GM19025 (cell line): ENCODE data around the gene UQCC5.
"Not testable (repeated sequence)": the region's sequence is repeated elsewhere in the genome, so short reads cannot be mapped to it uniquely, and the experiment has no call there.

Experiments used
- ATAC-seq: cut with Tn5 transposase; IDR thresholded peaks from one replicate; pipeline ENCODE4 v1.9.1; 2021; ENCODE audit warnings: mild to moderate bottlenecking, low read depth, moderate library complexity; ENCODE audit not compliant: unreplicated experiment

Gene UQCC5

DNA sequence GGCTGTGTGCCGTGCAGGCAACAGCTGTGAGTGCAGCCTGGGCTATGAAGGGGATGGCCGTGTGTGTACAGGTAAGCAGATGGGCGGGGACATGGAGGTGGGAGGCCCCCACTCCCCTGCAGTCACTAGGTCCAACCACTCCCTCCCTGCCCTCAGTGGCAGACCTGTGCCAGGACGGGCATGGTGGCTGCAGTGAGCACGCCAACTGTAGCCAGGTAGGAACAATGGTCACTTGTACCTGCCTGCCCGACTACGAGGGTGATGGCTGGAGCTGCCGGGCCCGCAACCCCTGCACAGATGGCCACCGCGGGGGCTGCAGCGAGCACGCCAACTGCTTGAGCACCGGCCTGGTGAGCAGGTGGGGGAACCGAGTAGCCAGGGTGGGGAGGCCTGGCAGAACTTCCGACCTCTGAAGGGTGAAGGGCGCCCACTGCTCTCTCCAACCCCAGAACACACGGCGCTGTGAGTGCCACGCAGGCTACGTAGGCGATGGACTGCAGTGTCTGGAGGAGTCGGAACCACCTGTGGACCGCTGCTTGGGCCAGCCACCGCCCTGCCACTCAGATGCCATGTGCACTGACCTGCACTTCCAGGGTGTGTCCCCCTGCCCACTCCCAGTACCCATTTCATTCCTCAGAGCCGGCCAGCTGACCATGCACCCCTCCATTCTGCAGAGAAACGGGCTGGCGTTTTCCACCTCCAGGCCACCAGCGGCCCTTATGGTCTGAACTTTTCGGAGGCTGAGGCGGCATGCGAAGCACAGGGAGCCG is 14.3 kb upstream of the UQCC5 start:
- ATAC-seq = no peak

DNA sequence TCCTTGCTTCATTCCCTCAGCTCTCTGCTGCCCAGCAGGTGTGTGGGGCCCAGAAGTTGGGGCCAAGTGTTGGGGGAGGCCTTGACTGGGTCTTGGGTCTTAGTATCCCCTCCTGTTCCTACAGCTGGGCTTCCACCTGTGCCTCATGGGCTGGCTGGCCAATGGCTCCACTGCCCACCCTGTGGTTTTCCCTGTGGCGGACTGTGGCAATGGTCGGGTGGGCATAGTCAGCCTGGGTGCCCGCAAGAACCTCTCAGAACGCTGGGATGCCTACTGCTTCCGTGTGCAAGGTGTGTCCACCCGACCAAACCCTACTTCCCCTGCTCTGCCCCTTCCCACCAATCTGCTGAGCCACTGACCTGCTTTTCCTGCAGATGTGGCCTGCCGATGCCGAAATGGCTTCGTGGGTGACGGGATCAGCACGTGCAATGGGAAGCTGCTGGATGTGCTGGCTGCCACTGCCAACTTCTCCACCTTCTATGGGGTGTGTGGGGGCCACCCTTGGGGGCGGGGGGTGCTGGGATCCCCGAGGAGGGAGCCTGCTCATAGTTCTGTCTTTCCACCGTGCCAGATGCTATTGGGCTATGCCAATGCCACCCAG is 13.7 kb upstream of the UQCC5 start:
- ATAC-seq = no peak

DNA sequence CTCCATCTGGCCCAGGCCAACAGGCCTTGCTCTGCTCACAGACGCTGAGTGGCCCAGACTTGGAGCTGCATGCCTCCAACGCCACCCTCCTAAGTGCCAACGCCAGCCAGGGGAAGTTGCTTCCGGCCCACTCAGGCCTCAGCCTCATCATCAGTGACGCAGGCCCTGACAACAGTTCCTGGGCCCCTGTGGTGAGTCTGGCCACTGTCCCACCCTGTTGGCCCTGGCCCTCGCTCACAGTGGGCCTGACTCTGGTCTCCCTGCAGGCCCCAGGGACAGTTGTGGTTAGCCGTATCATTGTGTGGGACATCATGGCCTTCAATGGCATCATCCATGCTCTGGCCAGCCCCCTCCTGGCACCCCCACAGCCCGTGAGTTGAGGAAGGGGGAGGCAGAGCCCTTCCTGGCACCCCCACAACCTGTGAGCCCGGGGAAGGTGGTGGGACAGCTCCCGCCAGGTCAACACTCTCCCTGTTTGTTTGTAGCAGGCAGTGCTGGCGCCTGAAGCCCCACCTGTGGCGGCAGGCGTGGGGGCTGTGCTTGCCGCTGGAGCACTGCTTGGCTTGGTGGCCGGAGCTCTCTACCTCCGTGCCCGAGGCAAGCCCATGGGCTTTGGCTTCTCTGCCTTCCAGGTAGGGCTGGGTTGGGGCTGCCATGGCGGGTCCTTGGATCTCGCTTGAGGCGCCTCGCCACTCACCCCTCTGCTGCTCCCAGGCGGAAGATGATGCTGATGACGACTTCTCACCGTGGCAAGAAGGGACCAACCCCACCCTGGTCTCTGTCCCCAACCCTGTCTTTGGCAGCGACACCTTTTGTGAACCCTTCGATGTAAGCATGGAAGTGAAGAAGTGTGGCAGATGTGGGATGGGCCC is 12.8 kb upstream of the UQCC5 start:
- ATAC-seq = no peak

DNA sequence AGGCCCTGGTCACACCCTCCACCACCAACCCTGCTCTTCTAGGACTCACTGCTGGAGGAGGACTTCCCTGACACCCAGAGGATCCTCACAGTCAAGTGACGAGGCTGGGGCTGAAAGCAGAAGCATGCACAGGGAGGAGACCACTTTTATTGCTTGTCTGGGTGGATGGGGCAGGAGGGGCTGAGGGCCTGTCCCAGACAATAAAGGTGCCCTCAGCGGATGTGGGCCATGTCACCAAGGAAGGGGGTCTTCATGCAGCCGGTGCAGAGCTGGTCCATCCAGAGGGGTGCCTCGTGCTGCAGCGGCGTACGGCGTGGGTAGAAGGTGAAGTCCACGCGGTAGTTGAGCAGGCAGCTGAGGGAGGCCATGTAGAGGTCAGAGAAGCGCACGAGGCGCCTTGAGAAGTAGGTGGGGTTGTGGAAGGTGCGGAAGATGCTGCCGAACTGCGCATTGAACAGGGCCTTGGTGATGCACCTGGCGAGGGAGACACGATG is 12.1 kb upstream of the UQCC5 start:
- ATAC-seq = no peak

DNA sequence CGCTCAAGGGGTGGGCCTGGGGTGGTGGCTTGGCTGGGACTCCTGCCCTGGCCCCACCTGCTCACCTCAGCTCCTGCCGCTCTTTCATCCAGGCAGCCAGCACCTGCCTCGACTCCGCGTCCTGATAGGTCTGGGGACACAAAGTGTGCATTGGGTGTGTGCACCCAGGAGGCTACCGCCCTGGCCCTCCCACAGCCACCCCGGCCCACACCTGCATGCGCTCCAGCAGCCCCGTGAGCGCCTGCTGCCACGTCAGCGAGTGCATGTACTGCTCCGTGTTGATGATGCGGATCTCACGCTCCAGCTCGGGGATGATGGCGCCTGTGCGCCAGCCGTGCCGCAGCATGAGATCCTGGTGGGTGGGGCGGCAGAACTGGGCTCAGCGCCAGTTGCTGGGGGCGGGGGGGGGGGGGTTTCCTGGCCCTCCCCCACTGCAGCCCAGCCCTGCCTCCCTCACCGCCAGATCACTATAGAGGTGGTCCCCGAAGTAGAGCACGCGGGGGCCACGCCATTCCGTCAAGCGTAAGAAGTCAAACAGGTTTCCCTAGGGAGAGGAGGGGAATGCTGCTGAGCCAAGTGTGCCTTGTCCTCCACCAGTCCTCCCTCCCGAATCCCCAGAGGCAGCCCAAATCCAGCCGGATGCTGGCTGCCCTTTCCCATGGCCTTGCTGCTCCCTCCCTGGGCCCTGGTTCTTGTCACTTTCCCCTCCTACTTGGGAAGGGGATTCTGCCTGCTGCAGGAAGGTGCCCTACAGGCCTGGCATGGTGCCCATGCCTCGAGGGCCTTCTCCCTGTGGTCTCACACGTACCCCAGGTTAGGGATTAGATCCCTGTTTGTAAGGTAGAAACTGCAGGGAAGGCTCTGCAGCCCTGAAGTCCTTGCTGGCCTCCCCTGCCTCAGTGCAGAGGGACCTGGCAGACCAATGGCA is 11.4 kb upstream of the UQCC5 start:
- no peak for ATAC-seq

DNA sequence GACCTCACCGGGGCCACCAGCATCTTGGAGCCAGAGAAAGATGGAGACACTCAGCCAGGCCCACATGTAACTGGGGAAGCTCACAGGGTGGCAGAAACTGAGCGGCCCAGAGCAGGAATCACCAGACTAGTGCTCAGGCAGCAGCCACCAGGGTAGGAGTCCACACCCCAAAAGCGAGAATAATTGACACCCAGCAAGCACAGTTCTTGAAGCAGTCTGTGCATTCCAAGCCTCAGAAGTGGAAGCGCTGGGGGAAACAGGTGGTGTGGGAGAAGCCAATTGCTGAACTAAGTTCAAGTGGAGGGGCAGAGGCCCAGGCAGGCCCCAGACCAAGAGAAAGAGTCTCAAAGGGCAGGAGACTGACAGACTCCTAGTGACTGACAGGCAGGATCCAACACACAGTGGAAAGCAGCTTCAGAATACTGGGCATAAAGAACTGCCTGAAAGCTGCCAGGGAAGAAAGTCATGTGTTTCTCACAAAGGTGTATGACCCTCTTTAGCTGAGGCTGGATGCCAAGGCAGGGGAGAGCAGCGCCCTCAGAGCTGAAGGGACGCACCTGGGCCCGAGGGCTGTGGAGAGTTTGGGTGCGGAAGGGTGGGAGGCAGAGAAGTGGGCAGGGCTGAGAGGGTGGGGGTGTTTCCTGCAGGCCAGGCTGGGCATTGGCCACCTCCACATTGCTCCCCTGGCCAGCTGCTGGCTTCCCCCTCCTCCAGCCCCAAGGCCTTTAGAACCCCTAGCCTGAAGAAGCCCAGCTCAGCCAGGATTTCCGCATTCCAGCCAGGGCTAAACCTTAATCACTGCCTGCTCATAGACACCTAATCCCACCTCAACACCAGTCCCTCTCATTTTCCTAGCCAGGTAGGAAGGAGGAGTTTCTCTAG is 10.5 kb upstream of the UQCC5 start:
- ATAC-seq = no peak

DNA sequence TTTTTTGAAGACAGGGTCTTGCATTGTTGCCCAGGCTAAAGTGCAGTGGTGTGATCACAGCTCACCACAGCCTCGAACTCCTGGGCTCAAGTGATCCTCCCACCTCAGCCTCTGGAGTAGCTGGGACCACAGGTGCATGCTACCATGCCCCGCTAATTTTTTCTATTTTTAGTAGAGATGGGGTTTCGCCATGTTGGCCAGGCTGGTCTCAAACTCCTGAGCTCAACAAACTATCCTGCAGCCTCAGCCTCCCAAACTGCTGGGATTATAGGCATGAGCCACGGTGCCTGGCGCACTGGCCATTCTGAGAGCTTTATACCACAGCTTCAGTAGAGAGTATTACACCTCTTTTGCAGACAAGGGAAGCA is 9.8 kb upstream of the UQCC5 start:
- not testable (repeated sequence) for ATAC-seq

DNA sequence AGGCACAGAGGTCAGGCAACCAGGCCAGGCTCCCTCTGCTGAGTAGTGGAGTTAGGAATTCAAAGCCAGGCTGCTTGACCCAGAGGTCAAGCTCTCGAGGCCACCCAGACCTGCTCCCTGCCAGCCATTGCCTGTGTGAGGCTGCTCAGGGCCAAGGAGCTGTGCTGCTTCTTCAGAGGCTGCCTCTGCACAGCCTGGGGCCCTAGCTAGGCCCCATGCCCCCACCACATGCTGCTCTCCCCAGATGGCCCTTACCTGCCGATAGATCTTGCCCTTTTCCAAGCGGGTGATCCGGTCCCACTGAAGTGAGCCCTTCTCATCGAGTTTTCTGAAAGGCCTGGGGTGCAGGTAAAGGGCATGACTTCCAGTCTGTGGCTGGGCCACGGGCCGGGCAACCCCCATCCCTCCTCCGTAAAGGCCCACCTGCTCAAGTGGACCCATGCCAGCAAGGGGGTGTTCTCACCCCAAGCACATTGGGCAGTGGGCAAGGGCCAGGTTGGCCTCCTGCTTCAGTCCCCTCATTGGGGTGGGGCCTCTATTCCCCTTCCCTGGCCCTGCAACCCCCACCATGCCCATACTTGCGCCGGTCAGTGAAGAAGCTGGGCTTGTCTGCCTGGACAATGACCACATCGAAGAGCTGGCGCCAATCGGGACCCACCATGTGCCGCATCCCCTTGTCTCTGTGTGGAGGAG is 9.2 kb upstream of the UQCC5 start:
- ATAC-seq = no peak

DNA sequence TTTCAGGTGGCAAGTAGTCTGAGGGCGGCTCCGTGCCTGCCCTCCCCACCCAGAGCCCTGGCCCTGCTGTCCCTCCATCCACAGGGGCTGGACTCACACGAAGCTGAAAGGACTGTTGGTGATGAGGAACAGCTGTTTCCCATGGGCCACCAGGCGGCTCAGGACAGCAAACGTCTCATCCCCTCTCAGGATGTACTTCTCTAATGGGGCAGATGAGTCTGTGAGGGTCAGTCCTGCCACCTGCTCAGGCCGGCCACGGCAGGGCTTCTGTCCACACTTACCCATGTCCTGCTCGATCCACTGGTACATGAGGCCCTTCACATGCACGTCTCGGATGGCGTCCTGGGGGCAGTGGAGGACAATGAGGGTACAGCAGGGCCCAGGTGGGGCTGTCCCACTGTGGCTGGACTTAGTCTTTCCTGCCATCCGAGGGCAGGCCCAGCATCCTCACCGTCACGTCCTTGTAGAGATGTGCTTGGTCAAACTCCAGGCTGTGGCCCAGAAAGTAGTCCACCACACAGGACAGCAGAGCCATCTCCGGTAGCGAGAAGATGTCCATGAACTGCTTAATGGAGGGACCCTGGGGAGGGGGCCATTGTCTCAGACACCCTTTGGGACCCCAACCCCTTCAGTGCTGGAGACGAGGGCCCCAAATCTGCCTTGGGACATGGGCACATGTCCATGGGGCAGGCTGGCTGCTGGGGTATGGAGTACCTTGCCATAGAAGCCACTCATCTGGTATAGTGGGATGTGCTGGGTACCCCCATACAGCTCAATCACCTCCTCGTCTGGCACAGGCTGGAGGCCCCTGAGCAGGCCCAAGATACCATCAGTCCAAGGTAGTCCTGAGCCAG is 8.4 kb upstream of the UQCC5 start:
- ATAC-seq = no peak

DNA sequence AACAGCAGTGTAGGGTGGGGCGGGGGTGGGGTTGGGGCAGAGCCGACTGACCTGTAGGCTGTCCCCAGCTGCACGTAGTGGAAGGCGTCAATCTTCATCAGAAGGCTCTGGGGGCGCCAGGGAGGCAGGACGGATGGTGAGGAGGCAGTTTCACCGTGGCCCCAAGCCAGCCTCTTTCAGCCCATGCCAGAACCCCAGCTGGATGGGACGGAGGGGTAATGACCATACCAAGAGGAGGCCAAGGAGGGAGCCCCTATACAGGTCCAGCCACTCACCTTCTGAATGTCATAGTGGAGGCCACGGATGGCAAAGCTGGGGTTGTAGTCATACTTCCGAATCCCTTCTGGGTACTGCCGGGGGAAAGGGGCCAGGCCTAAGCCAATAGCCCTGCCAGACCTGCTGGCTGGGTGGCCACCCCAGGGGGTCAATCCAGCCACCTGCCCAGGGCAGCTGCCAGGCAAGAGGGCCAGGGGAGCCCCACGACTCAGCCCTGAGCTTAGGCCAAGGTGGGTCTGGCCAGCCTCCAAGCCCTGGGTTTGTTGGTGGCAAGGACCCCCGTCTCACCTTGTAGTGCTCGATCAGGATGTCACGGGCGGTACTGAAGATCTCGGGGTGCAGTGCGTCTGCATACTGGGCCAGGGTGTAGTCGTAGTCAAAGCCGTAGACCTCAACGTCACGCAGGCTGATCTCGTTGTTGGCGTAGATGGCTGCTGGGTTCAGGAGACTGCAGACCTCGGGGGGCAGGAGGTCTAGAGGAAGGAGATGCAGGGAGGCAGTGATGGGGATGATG is 7.6 kb upstream of the UQCC5 start:
- ATAC-seq = no peak

DNA sequence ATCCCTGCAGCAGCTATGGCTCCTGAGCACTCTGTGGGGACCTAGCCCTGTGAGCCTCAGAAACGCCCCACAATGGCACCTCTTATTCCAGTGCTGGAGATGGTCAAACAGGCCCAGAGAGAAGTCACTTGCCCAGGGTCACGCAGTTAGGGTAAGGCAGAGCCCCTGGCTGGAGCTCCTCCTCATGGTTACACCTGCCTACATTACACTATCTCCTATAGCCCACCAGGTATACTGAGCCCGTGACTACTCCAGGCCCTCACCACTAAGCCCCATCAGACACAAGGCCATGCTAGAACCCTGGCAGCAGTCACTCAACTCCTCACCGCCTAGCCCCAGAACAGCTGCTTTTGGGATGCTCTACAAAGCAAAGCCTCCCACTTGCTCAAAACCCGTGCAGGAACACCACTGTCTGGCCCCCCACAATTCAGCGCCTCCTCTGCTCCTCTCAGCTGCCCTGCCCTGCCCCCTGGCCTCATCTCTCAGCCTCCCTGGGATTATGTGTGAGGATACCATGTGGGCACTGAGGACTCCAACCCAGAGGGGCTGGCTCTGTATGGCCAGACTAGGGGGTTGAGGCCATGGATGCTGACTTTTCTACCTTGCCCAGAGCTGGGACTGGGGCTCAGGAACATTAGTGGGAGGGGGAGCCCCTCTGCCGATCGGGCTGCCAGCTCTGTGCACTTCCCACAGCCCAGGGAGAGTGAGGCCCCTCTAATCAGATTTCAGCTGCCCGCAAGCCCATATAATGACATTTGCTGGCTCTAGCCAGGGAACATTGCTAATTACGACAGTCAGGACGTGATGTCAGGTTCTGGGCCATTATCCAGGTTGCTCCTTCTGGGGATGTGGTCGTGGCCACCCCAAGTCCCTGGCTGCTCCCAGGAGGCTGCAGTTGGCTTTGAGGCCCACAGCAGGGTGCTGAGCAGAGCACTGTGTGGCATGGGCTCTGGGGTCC is 6.8 kb upstream of the UQCC5 start:
- no peak for ATAC-seq

DNA sequence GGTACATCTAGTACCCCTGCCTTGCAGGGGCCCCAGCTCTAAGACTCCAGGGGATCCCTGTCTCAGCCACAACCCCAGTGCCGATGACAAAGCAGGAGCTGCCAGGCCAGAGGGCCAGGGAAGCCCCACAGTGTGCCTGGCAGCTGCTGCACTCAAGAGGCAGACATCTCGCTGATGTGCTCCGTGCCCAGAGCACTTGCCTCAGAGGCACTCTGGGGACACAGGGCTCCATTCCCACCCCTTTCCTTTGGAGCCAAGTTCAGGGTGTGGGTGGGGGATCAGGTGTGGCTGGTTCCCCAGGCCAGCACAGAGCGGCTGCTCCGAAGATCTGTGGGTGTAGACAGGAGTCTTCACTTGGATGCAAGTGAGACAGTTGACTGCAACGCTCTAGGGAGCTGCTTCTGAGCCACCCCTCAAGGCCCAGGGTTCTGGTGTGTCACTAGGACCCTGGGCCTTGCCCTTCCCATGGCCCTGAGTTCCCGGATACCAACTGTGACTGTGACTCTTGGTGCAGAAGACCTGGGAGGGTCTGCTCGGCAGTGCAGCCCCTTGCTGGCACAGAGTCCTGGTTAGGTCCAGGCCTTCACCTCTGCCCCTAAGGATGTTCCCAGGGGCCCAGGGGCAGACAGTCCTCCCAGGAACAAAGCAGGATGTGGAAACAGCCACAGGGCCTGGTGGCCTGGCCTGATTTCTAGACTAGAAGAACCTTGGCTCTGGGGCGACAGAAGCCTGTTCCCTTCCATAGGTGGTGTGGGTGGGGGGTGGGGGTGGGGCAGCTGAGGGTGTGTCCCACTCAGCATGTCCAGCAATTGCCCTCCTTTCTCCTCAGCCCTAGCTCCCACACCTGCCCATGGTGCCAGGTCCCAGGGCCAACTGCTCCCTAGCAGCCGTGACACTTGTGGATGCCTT is 5.2 kb upstream of the UQCC5 start:
- ATAC-seq = no peak

DNA sequence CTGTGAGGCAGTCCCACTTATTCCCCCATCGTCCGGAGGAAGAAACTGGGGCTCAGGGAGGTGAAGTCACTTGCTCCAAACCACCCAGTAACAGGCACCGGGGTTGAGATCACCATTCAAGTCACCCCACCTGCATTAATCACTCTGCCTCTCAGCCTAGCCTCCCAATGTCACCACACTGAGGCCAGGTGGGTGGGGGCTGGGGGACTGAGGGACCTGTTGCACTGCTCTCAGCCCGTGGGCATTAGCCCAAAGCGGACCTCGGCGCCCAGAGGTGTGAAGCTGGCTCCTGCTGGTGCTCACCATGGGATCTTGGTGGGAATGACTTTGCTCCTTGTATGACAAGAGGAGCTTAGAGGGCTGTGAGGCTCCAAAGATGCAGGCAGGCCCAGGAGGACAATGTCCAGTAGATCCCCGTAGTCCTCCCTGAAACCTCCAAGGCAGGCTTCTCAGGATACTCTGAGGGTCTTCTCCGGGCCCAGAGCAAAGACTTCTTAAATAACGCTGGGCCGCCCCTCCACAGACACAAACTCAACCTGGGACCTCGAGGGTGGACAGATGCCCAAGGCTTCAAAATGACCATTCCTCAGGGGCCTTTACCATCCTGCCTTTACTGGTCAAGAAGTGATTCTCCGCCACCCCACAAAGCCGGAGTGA is 4.4 kb upstream of the UQCC5 start:
- no peak for ATAC-seq

DNA sequence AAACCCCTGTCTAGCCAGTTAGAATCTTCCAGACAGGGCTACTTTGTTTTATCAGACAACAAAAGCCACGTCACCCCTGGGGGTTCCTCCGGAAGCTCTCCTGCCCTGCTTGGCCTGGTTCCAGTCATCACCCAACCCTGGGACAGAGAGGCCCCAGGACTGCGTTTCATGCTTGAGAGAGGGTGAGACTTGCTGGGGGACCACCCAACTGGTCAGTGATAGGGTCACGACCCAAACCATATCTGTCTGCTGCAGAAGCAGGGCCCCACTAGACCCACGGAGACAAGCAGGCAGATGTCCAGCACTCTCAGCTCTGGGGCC is 3.9 kb upstream of the UQCC5 start:
- no peak for ATAC-seq
